ENCODE data around the gene DLG2.

- no peak for TF ChIP-seq SIN3A (IDR thresholded peaks at IDR 0.05; ENCODE audit: borderline replicate concordance, insufficient read depth, low read length)
- no peak for TF ChIP-seq POLR2AphosphoS5 (IDR thresholded peaks at IDR 0.05; ENCODE audit: low read depth, low read length)
- no peak for TF ChIP-seq TAF1 (IDR thresholded peaks at IDR 0.05; ENCODE audit: borderline replicate concordance, insufficient read depth, low read length)
- TF ChIP-seq REST (IDR thresholded peaks at IDR 0.05; ENCODE audit: insufficient read depth in 1 of 2, low read depth in 2 of 2, low read length in 2 of 2) = no peak
These were observed 267.3 kb downstream of the DLG2 start for GRCh38 chr11:85359859-85360258.
